Left kidney (tissue), 2 donors: Measurements from ENCODE around the gene FRMD4B. TPM values are rescaled to one million over a fixed set of nuclear protein-coding genes. Genes with fewer than 3 reads are reported as not detected.
"Not testable (repeated sequence)": the region's sequence is repeated elsewhere in the genome, so short reads cannot be mapped to it uniquely, and the experiment has no call there.

Experiments used
- DNase-seq: peaks from one replicate; pipeline ENCODE4 v3.0.0-alpha.2; 2013
- polyA plus RNA-seq: library from polyadenylated mRNA; unstranded; fragments of 120-200 nt; gene quantifications from one replicate; pipeline ENCODE4 v1.2.1, GENCODE V29; 2013; ENCODE audit not compliant: insufficient read length

FRMD4B gene
- polyA plus RNA-seq, 1 donor = 48.7 TPM

DNA sequence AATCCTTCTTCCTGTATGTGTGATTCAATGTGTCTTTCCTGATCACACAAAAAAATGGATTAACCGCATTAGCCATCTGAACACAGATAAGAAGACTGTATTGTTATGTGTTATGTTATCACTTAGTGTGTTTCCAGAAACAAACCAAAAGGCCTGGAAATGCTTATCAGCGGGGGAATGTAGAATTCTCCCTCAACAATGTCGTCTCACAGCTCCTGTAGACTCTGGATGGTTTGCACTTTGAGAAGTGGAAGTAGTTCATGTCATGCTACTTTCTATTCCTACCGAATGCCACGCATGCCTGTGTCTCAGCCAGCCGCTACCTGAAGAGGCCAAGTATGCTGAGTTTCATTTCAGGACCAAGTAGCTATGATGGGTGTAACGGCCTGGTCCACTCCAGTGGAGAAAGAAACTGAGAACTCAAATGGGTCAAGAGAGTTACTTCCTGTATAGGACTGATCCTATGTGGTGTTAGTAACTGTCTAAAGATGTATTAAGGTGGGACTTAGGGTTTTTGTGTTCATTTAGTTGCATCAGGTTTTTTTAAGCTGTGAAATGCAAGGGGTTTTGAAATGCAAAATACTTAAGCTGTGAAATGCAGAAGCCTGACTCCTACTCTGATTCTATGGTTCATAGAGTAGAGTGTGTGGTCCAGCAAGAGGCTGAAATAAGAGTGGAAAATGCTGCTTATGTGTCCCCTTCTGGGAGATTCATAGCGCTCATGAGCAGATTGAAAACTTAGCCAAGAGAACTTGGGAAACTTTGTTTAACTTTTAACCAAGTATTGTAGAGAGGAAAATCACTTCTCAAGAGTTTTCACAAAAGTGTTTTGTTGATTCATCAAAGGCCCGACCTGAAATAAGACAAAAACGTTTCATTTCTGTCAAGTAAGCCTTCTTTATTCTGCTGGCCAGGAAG is 145.0 kb downstream of the FRMD4B start:
- DNase-seq = no peak

DNA sequence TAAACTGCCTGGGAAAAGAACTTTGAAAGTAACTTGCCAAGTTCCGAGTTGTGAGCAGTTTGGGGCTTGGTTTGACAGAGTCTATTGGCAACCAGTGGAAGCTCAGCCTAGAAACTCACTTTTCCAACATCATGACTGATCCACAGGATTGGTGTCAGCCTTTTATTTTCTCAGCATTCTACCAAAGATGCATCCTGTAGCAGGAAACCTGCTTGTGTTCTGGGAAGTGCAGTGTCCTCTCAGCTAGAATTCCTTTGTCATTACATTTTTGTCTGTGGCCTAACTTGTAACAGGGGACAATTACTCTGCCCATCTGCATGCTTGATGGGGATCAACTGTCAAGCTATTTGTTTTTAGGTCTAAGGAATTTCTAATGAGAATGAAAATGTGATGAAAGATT is 146.8 kb downstream of the FRMD4B start:
- DNase-seq = no peak

DNA sequence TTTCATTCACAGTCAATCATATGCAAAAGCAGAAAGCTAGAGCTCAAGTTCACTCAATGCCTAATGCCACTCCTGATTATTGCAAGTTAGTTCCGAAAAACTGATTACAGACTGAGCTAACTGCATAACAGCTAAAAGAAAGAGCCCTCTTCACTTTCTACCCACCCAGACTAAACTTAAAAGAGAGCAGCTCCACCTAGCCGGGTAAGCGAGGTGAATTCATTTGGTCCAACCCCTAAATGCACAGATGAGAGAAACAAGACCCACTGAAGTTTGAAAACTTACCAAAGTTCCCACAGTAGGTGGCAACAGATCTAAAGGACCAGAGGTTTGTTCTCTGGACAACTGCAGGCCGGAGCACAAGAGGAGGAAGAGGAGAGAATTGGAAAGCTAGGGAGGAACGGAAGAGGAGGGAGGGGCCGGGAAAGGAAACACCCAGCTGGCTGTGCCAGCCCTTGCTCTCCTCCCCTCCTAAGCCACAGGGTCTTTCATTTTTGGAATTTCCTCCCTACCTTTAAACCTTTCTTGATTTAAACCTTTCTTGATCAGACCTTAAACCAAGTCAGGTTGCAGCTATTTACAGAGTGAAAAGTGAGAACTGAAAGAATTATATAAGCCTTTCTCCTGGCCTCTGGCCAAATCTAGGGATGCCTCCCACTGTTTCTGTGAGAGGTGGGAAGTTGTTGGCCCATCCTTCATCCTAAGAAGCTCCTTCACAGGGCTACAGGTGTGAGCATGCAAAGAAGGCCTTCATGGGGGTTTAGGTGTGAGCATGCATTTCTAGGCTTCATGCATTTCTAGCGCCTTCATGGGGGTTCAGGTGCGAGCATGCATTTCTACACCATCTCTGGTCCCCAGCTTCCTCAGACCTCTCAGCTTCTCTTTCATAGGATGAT is 148.8 kb downstream of the FRMD4B start:
- no peak for DNase-seq

DNA sequence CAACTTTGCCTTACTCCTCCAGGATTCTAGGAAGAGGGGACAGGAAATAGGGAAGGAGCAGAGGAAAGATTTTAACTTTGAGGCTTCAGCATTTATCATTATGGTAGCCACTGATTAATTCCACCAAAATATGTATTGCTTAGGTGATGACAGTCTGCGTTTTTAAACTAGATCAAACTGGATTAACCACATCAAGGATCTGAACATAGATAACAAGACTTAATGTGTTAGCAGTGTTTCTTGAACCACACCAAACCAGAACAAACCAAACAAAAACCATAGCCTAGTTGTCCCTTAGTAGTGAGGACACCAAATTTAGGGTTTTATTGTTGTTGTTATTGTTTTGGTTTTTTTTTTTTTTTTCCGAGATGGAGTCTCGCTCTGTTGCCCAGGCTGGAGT is 150.0 kb downstream of the FRMD4B start:
- DNase-seq = no peak

DNA sequence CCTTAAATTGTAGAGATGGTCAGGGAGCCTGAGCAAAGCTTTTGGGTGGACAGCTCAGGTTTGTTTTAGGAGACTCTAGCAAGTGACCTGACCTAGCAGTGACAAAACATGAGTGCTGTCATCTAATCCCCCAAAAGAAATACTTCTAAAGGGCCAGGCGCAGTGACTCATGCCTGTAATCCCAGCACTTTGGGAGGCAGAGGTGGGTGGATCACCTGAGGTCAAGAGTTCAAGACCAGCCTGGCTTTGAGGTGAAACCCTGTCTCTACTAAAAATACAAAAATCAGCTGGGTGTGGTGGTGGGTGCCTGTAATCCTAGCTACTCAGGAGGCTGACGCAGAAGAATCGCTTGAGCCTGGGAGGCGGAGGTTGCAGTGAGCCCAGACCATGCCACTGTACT is 150.7 kb downstream of the FRMD4B start:
- not testable (repeated sequence) for DNase-seq

DNA sequence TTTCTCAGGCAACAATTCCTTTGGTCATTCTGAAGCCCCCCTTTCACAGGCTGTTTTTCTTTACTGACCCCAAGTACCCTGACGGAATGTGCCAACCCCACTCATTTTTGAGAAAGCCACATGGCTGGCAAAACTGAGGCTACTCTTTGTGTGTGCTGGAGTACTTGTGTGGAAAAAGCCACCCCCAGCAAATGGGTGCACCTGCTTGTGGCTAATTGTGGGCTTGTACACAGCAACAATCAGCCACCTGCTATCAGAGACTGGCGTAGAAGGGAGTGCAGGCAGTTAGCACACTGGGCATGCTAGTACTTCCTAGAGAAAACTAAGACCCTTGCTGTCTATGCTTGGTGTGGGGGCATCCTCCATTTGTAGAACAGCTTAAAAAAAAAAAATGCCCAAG is 153.4 kb downstream of the FRMD4B start:
- no peak for DNase-seq

DNA sequence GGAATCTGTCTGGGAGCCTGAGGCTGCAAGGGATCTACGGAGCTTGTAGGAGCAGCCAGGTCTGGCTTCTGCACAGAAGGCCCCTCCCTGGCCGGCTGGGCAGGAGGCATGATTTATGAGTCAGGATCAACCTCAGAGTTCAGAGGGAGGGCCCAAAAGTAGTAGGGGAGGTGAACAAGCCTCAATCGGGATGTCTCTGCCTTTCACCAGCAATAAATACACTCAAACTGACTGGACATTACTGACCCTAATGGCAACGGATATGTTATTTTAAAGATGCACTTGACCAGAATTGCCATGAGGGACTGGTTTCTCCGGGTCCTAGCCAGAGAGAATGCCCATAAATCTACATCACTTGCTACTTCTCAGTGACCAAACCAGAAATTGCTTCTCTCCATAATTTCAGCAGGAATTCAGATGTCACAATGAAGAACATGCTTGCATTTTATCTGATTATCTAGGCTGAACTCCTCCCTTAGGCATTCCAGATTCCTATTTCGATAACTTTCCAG is 153.9 kb downstream of the FRMD4B start:
- peak; percentile 68 for DNase-seq

DNA sequence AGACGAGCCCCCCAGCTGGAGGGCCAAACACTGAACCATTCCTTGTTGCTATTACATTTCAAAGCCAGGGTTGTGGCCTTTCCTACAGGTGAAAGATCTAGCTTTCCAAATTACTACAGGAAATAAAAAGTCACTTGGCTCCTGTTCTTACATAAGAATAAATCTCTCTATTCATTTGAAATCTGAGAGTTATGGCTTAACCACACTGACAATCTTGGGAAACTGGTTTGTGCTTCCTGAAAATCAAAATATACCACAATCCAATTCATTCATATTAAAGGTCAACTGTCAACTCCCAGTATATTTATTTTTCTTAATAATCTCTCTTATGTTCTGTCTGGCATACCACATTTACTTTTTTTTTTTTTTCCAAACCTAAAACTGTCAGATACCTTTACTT is 159.8 kb downstream of the FRMD4B start:
- DNase-seq = no peak

DNA sequence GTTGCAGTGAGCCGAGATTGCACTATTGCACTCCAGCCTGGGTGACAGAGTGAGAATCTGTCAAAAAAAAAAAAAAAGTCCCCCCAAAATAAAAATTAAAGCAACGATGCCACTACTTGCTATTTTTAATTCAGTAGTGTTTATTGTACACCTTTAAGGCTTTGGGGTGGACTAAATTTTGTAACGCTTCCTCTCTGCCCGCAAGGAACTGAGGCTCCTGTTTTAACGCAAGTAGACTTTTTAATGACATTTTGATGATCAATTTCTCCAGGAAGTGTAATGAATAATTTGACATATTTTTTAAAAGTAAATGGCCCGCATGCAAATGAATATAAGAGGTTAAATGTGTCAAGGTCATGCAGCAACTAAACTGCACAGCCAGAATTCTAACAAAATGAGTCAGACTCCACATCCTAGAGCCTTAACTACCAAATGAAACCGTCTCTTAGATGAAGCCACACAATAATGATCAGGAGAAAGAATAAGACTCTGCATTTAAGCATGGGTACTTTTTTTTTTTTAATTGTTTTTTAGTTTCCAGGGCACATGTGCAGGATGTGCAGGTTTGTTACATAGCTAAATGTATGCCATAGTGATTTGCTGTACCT is 166.7 kb downstream of the FRMD4B start:
- no peak for DNase-seq

DNA sequence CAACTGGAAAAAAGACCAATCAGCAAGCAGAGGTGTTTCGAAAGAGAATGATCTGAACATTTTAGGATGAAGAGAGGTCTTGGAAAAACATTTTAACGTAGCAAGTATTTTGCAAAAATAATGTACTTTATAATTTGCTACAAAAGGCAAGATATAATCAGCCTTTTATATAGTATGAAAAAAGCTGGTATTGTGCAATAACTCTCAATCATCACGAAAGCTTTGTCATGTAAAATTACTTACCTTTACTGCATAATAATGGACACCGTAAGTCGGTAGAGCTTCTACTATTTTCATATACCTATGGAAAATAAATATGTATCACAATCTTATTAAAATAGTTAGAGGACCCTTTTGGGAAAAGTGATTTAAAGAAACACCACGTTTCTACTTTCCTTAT is 167.8 kb downstream of the FRMD4B start:
- no peak for DNase-seq

DNA sequence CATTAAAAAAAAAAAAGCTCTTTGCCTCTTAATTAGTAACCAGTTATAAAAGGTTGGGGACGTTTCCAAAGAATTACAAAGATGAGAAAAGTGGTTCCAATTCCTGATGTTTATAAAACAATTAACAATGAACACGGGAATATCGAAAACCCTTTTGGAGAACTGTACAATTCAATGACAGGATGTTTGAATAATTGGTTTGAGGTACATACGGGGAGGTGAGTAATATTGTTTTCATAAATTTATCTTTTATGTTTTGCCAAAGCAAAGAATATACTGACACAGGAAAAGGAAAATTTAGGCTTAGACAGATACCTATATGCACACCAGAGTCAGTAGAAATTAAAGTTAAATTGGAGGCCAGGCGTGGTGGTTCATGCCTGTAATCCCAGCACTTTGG is 168.9 kb downstream of the FRMD4B start:
- DNase-seq = no peak

DNA sequence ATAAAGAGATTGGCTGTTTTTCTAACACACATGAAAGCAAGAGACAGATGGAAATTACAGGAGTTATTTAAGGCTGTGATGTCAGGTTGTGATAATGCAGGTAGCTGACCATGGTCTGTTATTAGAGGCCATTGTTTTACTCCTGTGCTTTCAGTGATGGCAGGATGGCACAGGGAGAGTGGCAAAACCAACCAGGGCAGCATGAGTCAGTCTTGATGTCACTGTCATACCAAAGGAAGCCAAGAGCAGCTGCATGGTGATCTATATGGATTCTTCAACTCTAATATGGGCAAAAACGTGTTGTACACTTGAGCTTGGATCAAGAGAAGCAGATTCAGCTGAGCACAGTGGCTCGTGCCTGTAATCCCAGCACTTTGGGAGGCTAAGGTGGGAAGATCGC is 171.6 kb downstream of the FRMD4B start:
- DNase-seq = no peak

DNA sequence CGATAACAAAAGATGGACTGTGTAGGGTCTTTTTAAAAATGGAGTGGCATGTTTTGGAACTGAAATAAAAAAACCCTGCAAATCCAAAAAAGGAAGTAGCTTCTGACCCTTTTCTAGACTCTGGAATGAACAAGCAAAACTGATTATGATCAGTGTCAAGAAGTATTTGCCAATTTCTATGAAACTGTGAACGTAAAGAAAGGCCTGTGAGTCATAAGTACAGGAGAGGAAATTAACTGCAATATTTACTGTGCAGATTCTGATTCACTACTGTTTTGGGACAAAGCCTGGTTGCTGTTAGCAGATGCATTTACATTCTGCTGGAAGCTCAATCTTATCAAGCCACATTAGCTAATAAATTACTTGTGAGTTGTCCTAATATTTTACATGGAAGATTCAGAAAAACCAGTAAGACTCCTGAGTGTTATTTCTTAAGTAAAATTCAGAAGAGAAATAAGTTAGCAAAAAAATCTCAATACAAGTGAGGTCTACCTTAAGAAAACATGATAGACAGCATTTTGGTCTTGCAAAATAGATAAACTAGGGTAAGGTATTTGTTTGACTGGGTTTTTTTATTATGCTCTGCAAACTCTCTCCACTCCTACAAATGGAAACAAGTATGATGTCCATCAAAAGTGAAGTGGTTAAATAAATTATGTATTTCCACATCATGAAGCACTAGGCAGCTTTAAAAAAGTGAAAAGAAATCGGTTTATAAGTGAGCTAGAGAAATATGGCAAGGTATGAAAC is 173.3 kb downstream of the FRMD4B start:
- DNase-seq = no peak

DNA sequence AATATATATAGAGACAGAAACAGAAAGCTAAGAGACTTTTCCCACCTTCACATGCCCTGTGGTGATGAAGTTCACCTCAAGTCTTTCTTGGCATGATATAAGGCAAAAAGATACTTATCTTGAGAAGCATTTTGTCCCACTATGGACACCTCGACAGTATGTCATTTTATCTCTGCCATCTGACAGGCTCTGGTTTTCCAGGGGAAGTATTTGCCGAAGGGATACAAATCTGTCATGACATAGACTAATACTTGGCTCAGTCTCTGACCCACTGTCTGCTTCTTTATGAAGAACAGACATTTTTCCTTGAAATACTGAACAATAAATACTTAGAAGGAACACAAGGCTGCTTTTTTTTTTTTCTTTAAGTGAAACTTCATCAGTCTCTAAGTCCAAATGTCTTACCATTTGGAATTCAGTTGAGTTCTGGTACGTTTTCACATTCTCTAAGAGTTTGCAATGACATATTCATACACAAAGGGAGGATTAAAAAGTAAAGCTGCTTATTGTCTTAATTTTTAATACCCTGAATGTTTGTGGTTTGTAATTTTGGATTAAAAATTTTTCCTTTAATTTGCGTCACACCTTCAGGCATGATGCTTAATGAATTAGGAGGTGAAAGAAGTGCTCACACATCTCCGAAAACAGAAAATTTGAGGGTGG is 175.7 kb downstream of the FRMD4B start:
- no peak for DNase-seq

DNA sequence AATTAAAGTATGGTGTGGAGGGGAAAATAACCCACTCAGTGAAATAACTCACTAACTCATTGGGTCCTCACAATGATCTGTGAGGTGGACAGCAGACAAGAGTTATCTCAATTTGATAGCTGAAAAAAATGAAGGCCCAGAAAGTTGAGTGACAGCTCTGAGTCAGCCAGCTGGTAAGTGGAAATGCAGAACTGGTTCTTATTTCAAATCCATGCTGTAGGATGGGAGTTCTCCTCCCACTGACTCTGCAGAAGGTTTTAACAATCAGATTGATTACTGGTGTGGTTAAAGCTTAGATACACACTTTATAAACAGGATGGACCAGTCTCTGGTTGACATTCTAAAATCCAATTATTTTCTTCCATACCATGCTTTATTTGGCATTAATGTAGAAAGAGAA is 176.5 kb downstream of the FRMD4B start:
- DNase-seq = no peak

DNA sequence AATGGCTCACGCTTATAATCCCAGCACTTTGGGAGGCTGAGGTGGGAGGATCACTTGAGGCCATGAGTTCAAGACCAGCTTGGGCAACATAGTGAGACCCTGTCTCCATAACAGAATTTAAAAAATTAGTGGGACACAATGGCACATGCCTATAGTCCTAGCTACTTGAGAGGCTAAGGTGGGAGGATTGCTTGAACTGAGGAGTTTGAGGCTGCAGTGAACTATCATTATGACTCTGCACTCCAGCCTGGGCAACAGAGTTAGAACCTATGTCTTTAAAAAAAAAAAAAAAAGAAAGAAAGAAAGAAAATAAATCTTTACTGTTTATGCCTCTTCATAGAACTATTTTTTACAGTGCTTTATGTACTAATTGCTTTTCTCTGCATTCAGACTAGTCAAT is 178.9 kb downstream of the FRMD4B start:
- DNase-seq = no peak

DNA sequence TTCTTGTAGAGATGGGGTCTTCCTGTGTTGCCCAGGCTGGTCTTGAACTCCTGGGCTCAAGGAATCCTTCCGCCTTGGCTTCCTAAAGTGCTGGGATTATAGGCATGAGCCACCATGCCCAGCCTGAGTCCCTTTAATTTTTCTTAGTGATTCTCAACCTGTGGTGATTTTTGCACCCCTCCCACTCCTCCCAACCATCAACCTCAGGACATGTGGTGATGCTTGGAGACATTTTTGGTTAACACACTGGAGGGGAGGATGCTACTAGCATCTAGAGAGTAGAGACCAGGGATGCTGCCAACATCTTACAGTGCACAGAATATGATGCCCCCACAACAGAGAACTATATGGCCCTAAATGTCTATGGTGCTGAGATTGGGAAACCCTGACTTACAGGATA is 180.5 kb downstream of the FRMD4B start:
- no peak for DNase-seq

DNA sequence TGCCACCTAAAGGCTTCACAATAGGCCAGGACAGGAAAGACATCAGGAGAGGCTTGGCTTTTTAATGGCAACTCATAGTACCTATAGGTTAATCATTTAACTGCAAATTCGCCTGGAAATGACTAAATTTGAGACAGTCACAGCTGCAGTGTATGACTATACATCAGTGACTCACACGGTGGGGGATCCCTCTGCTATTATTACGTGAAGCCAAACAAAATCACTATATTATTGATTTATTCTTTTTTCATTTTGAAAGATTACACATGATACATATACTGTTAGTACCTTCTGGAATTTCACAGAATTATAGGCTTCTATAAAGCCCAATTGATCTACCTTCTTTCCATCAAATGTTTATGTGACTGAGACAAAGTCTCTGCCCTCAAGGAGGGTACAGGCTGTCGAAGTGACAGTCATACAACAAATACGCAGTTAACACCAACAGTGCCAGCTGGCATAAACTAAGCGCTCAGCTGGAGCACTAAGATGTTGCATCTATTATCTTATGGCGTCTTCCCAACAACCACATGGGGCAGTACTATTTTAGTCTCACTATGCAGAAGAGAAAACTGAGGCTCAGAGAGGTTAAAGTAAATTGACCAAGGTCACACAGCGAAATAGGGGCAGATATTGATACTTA is 181.5 kb downstream of the FRMD4B start:
- DNase-seq = no peak

DNA sequence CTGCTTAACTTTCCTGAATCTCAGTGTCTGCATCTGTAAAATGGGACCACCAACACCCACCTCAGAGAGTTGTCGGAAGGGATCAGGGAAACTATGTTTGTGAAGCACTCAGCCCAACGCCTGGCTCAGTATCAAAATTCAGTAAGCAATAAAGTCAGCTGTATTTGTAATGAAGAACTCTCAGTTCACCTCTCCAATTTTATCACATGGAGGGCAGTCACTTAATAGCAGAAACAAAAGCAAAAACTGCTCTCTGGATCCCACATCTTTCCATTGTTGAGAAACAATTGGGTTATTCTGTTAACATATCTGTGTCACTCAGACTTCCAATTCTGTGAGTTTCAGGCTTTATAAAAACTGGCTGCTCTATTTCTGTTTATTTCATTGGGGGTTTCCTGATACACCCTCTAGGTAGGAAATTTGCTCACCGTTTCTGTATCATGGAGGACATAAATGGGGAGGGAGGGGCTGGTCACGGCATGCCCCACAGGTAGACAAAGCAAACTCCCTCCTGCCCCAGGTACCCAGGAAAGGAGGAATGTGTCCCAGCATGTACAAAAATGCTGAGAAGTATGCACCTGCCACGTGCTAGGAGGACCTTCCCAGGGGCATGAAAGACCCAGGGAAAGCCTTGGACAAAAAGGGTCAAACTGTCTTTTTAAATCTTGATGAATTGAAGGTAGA is 182.1 kb downstream of the FRMD4B start:
- DNase-seq = no peak

DNA sequence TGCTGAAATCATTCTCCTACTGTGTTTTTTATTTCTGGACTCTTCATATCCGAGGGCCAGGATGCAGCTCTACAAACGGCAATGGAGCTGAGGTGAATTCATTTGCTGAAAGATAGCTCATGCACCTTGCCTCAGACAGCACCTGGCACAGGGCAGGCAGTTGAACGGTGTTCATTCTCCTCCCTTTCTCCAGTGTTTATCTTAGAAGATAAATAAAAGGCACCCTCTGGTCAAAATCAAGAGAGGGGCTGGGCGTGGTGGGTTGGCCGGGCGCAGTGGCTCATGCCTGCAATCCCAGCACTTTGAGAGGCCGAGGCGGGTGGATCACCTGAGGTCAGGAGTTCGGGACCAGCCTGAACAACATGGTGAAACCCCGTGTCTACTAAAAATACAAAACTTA is 184.2 kb downstream of the FRMD4B start:
- DNase-seq = no peak
